ENCODE measurements around the gene F10.

GRCh38 chr13:113097651-113098050 lies 24.9 kb upstream of the F10 start:
- TF ChIP-seq ZNF740 (CRISPR knock-in tag; IDR thresholded peaks at IDR 0.05) (no peak), EZH2 (conservative IDR thresholded peaks at IDR 0.05; ENCODE audit: low read depth, low read length) (no peak), RAD21 (CRISPR knock-in tag; IDR thresholded peaks at IDR 0.05) (no peak)
